Measurements from ENCODE around the gene PDLIM5. TPM values are rescaled to one million over a fixed set of nuclear protein-coding genes. Genes with fewer than 3 reads are reported as not detected.

PDLIM5 gene
- total and polyA plus RNA-seq, 2 of the 8 experiments (the other 6 are each of a cell fraction or from before 2014, with no cell fraction given) = 37.3 to 62.1 TPM

GRCh38 chr4:94689155-94689860 is 237.6 kb downstream of the PDLIM5 start:
- Histone ChIP-seq H3K9me3 (ENCODE audit: insufficient read depth in 2 of 2, low read depth in 1 of 2, low read length in 1 of 2) (no peaks in the 10 kb centered on the region), H3K14ac (ENCODE audit: insufficient read length) (no peak overlapping the region), H2AFZ (ENCODE audit: low read length) (no peak overlapping the region), H4K5ac (ENCODE audit: insufficient read length, low read depth, low read length) (no peak overlapping the region), H4K20me1 (replicated peaks in 1 of 2; ENCODE audit: control insufficient read depth in 1 of 2, insufficient read depth in 2 of 2, low read length in 2 of 2) (no peaks in the 10 kb centered on the region), H3K79me1 (ENCODE audit: low read depth, low read length) (no peaks in the 10 kb centered on the region), H4K91ac (replicated peaks; ENCODE audit: insufficient read length, low read length) (no peak overlapping the region), H3K36me3 (ENCODE audit: control insufficient read depth in 2 of 4, insufficient read depth in 4 of 4, low read length in 3 of 4) (no peaks in the 10 kb centered on the region), H3K18ac (ENCODE audit: extremely low read depth, low read length) (no peak overlapping the region), H4K8ac (ENCODE audit: extremely low read depth, insufficient read depth, low read length) (no peak overlapping the region), H3K79me2 (ENCODE audit: control insufficient read depth in 1 of 2, insufficient read depth in 2 of 2, low read length in 2 of 2) (no peaks in the 10 kb centered on the region), H2BK15ac (ENCODE audit: low read length) (no peak overlapping the region), H2BK12ac (ENCODE audit: low read depth, low read length) (no peak overlapping the region), H2AK5ac (ENCODE audit: low read depth, low read length) (no peak overlapping the region), H3K27ac (ENCODE audit: low read depth, low read length) (no peak overlapping the region), H3K9ac (replicated peaks in 1 of 4; ENCODE audit: extremely low read depth in 1 of 4, low read depth in 3 of 4, low read length in 3 of 4) (no peak overlapping the region), H3K23ac (ENCODE audit: insufficient read length) (no peak overlapping the region), H3K4me3 (ENCODE audit: extremely low read depth in 1 of 4, insufficient read depth in 2 of 4, low read depth in 3 of 4, low read length in 4 of 4) (no peak overlapping the region), H2BK5ac (ENCODE audit: low read depth, low read length) (no peak overlapping the region), H2BK120ac (replicated peaks; ENCODE audit: low read depth, low read length) (no peak overlapping the region), H3K4me1 (replicated peaks in 1 of 4; ENCODE audit: control insufficient read depth in 3 of 4, insufficient read depth in 4 of 4, low read length in 3 of 4) (no peaks in the 10 kb centered on the region), H2BK20ac (ENCODE audit: low read length) (no peak overlapping the region), H3K4ac (replicated peaks; ENCODE audit: insufficient read length, low read depth, low read length) (no peak overlapping the region), H3K23me2 (ENCODE audit: low read depth, low read length) (no peaks in the 10 kb centered on the region), H3K4me2 (ENCODE audit: insufficient read depth in 1 of 2, low read depth in 2 of 2, low read length in 2 of 2) (no peak overlapping the region), H3K27me3 (replicated peaks in 1 of 4; ENCODE audit: control insufficient read depth in 3 of 4, extremely low read depth in 1 of 4, insufficient read depth in 3 of 4, low read length in 3 of 4) (no peaks in the 10 kb centered on the region), H3K56ac (replicated peaks; ENCODE audit: insufficient read length, low read depth, low read length) (no peak overlapping the region)
- whole genome bisulfite sequencing, 2 experiments (ENCODE audit: extremely low coverage in 1 of 2, insufficient coverage in 1 of 2, insufficient read length in 1 of 2, insufficient replicate concordance in 2 of 2, low coverage in 1 of 2, low lambda C conversion rate in 2 of 2, missing lambda C conversion rate in 1 of 2) = 85% methylated on average over 4 of the region's 4 CpGs; no CpG with 5 or more reads in 1 of the 2 experiments
- POLR2A ChIA-PET (ENCODE audit: partially characterized antibody) = no interaction called here
- no peak for DNase-seq (ENCODE audit: low read depth in 1 of 2, low spot score in 2 of 2)
- CTCF ChIA-PET (ENCODE audit: partially characterized antibody) = no interaction called here
- FAIRE-seq = no peak
- no peak for TF ChIP-seq CTCF (IDR thresholded peaks at IDR 0.05; ENCODE audit: control extremely low read depth in 1 of 3, insufficient read depth in 1 of 3, low read depth in 1 of 3, low read length in 3 of 3)
- no peak for TF ChIP-seq SIN3A (conservative IDR thresholded peaks at IDR 0.05 in 1 of 2, IDR thresholded peaks at IDR 0.05 in 1 of 2; ENCODE audit: low read depth in 1 of 2, low read length in 2 of 2)
- TF ChIP-seq GABPA (IDR thresholded peaks at IDR 0.05; ENCODE audit: borderline replicate concordance, insufficient read depth, low read length) = no peak
- no peak for TF ChIP-seq RFX5 (IDR thresholded peaks at IDR 0.05; ENCODE audit: borderline replicate concordance, low read depth, low read length)
- TF ChIP-seq PHF8 (conservative IDR thresholded peaks at IDR 0.05; ENCODE audit: low read depth, low read length) = no peak
- no peak for TF ChIP-seq RAD21 (IDR thresholded peaks at IDR 0.05 in 1 of 2, conservative IDR thresholded peaks at IDR 0.05 in 1 of 2; ENCODE audit: low read depth in 2 of 2, low read length in 2 of 2)
- TF ChIP-seq ASH2L (IDR thresholded peaks at IDR 0.05; ENCODE audit: low read length) = no peak
- TF ChIP-seq SIX5 (IDR thresholded peaks at IDR 0.05; ENCODE audit: low read depth, low read length) = no peak
- TF ChIP-seq ATF3 (IDR thresholded peaks at IDR 0.05; ENCODE audit: insufficient read depth, low read depth, low read length) = no peak

All from H1 (cell line).